Subcutaneous abdominal adipose tissue (tissue), 5 donors: ENCODE data around the gene GUCY2F.

Experiments
- H3K27ac ChIP-seq: one replicate; pipeline ENCODE4 v1.7.0; 2013; ENCODE audit warnings: low read depth, mild to moderate bottlenecking, inconsistent platforms, low read length, moderate library complexity
- H3K27me3 ChIP-seq, 5 donors: one replicate each; pipeline ENCODE4 v1.7.0; 2013; ENCODE audit warnings: low read length in 5 of 5, inconsistent platforms in 1 of 5; ENCODE audit not compliant: control insufficient read depth in 5 of 5, insufficient read depth in 4 of 5
- H3K36me3 ChIP-seq, 5 donors: one replicate each; pipeline ENCODE4 v1.7.0; 2013; ENCODE audit warnings: low read length in 5 of 5; ENCODE audit not compliant: control insufficient read depth in 5 of 5, insufficient read depth in 5 of 5
- H3K4me1 ChIP-seq, 5 donors: one replicate each; pipeline ENCODE4 v1.7.0; 2013; ENCODE audit warnings: low read length in 5 of 5, mild to moderate bottlenecking in 3 of 5, moderate library complexity in 1 of 5; ENCODE audit not compliant: control insufficient read depth in 5 of 5, insufficient read depth in 5 of 5
- H3K4me3 ChIP-seq, 5 donors: one replicate each; pipeline ENCODE4 v1.7.0; 2013; ENCODE audit warnings: low read length in 5 of 5, low read depth in 1 of 5
- H3K9ac ChIP-seq, 5 donors: one replicate each; pipeline ENCODE4 v1.7.0; 2013; ENCODE audit warnings: low read length in 5 of 5, mild to moderate bottlenecking in 4 of 5, moderate library complexity in 3 of 5
- H3K9me3 ChIP-seq, 5 donors: one replicate each; pipeline ENCODE4 v1.7.0; 2013; ENCODE audit warnings: low read length in 5 of 5; ENCODE audit not compliant: control insufficient read depth in 5 of 5
- donor health status: healthy.
- donor health status: healthy.
- donor health status: healthy.
- donor health status: healthy.
- donor health status: healthy.

Gene GUCY2F

DNA sequence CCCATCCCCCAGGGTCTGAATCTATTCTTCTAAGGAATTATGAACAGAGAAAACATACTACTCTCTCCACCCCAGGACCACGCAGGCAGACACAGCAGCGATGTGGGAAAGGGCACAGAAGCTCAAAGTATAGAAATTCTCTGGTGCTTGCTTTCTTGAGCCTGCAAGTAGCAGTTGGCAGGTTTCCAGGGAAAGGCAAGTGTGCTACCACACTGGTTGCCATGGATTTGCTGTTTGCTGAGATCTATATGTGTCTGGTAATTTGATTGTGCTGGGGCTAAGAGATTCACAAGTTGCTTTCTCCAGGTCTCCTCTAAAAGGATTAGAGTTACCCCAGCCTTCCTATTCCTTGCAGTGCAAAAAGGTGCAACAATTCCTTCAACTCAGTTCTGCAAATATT, 83.1 kb downstream of the GUCY2F start:
- H3K9ac ChIP-seq: no peak overlapping the region
- H3K9me3 ChIP-seq: no peaks in the 10 kb centered on the region
- no peaks in the 10 kb centered on the region for H3K4me1 ChIP-seq
- no peak overlapping the region for H3K27ac ChIP-seq
- no peak overlapping the region for H3K4me3 ChIP-seq
- H3K27me3 ChIP-seq: peaks cover 0 to 15% (median 11%) of the 10 kb centered on the region in 5 donors
- no peaks in the 10 kb centered on the region for H3K36me3 ChIP-seq

DNA sequence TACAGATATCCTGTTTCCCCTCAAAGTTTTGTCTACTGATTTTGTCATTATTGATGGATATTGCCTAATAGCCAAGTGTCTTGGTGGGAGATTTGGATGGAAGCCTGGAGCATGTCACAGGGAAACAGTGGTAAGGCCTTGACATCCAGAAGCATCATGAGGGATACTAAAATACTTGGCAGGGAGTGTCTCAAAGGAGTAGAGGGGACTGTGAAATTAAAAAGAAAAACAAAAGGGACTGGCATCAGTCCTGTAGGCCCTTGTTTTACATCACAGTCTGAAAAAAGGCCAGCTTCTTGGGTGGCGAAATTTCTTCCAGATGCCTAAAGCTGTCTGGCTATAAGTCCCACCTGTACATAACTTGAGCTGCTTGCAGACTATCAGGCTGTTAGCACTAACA, 83.8 kb downstream of the GUCY2F start:
- Histone ChIP-seq H3K27ac (no peak overlapping the region), H3K36me3 (no peaks in the 10 kb centered on the region), H3K4me1 (no peaks in the 10 kb centered on the region), H3K4me3 (no peak overlapping the region), H3K9me3 (no peaks in the 10 kb centered on the region), H3K27me3 (peaks cover 0 to 15% (median 10%) of the 10 kb centered on the region in 5 donors), H3K9ac (no peak overlapping the region)

DNA sequence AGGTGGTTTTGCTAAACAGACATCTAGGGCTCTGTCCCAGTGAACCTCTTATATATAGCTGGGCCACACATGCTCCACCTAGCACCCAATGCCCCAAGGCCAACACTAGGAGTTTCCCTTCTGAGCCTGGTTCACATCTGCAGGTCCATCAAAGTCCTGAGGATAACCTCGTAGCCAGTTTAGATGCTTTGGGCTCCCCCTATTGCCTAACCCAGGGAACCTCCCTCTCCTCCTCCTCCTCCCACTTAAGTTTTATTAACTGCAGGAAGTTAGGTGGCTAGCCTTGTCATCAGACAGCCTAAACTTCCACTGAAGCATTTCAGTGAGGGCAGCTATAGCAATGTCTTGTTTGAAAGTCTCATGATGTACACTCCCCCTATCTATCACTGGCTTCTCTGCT, 88.0 kb downstream of the GUCY2F start:
- peaks cover 0 to 14% (median 7%) of the 10 kb centered on the region in 5 donors for H3K27me3 ChIP-seq

DNA sequence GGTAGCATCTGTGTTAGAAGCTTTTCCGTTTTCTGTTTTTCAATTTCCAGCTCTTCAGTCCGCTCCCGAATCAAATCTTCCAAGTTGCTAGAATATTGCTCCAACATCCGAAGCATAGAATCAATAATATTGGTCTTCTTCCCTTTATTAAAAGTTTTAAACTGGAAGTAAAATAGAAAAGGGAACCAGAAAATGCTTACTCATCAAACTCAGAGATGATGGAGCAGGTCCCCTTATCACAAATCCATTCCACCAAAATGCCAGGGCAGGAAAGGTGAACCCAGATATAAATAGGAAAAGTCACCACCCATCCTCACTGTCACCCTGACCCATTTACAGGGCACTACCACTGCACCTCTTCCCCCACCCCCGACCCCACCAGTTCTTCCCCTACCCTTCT, 89.0 kb downstream of the GUCY2F start:
- H3K27me3 ChIP-seq: peaks cover 0 to 14% (median 3%) of the 10 kb centered on the region in 5 donors
- no peak overlapping the region for H3K9ac ChIP-seq
- H3K9me3 ChIP-seq: no peaks in the 10 kb centered on the region
- H3K4me1 ChIP-seq: no peaks in the 10 kb centered on the region
- H3K4me3 ChIP-seq: no peak overlapping the region
- no peaks in the 10 kb centered on the region for H3K36me3 ChIP-seq
- no peak overlapping the region for H3K27ac ChIP-seq

More for the DNA sequence above, 88.0 kb downstream of the GUCY2F start:
- no peak overlapping the region for H3K27ac ChIP-seq
- H3K9me3 ChIP-seq: no peaks in the 10 kb centered on the region
- H3K4me3 ChIP-seq: no peak overlapping the region
- no peak overlapping the region for H3K9ac ChIP-seq
- no peaks in the 10 kb centered on the region for H3K4me1 ChIP-seq
- H3K36me3 ChIP-seq: no peaks in the 10 kb centered on the region

DNA sequence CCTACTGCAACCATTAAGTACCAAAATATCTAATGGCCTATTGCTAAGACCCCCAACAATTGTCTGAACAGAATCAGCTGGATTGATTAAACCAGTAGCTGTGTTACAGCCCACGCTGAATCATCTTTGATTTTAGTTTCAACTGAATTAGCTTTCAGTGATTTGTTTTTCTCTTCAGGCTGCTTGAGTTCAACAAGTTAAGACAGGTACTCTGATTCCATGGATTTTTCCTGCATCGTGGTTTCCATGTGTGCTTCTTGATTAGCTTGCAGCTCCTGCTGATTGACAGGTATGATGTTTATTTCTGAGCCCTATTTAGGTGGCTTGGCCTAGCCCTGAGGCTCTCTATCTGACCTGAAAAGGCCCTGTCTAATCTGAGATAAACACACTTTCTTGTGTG, 91.3 kb downstream of the GUCY2F start:
- Histone ChIP-seq H3K27ac (no peak overlapping the region), H3K27me3 (peaks cover 0 to 15% (median 3%) of the 10 kb centered on the region in 5 donors), H3K4me3 (no peak overlapping the region), H3K4me1 (no peaks in the 10 kb centered on the region), H3K9ac (no peak overlapping the region), H3K9me3 (no peaks in the 10 kb centered on the region), H3K36me3 (no peaks in the 10 kb centered on the region)

DNA sequence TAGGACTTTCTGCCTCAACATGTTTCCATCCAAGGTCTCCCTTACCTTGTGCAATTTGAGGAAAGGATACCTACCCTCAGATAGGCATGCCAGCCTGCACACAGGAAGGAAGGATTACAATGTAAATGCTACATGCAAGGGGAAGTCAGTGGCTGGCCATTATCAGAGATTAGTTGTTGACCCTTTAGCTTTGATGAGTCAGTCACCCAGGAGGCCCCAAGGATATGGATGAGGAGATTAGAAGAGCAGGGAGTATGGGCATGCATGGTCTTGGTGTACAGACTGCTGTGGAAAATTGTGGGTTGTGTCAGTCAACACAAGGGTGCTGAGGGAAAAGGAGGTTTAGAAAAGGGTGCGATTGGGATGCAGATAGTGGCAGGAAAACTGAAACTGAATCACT, 92.0 kb downstream of the GUCY2F start:
- Histone ChIP-seq H3K4me3 (no peak overlapping the region), H3K27me3 (peaks cover 0 to 15% (median 3%) of the 10 kb centered on the region in 5 donors), H3K9ac (no peak overlapping the region), H3K9me3 (no peaks in the 10 kb centered on the region), H3K4me1 (no peaks in the 10 kb centered on the region), H3K36me3 (no peaks in the 10 kb centered on the region), H3K27ac (no peak overlapping the region)

DNA sequence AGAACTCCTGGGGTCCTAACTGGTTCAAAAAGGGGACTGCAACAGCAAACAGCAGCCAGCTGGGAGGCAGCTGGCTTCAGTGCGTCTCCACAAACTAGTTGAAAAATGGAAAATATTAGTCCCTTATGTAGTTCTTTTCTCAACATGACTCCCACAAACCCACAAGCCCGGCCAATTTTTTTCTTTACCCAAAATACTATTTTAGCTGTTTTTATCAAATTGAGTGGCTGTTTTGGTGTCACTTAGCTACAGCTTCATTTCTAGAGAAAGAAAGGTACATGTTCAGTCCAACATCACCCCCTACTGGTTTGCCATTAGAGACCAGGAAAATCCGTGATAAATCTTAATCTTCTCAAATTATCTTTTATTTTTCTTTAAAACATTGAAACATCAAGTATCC, 97.2 kb downstream of the GUCY2F start:
- H3K27ac ChIP-seq: no peak overlapping the region

DNA sequence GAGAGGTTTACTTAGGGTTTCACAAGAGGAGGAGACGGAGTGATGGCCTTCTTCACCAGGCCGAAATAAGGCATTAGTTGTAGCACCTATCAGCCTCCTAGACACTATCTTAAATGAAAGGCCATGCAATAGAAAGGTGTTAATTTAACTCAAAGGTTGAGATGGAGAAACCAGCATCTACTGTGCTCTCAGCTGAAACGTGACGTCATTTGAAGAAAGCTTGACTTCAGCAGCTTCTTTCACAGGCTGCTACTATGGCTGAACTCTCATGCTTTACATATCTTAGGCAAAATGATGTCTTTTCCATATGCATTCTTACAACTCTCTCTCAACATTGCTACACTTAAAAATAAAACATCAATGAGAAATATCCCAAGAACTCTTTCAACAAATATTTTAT, 99.6 kb downstream of the GUCY2F start:
- no peaks in the 10 kb centered on the region for H3K36me3 ChIP-seq
- H3K27me3 ChIP-seq: peaks cover 0 to 18% (median 9%) of the 10 kb centered on the region in 5 donors
- no peaks in the 10 kb centered on the region for H3K9me3 ChIP-seq
- no peak overlapping the region for H3K4me3 ChIP-seq
- no peaks in the 10 kb centered on the region for H3K4me1 ChIP-seq
- H3K27ac ChIP-seq: no peak overlapping the region
- no peak overlapping the region for H3K9ac ChIP-seq

More for the DNA sequence above, 97.2 kb downstream of the GUCY2F start:
- Histone ChIP-seq H3K36me3 (no peaks in the 10 kb centered on the region), H3K27me3 (peaks cover 0 to 18% (median 9%) of the 10 kb centered on the region in 5 donors), H3K4me1 (no peaks in the 10 kb centered on the region), H3K9me3 (no peaks in the 10 kb centered on the region), H3K4me3 (no peak overlapping the region), H3K9ac (no peak overlapping the region)

DNA sequence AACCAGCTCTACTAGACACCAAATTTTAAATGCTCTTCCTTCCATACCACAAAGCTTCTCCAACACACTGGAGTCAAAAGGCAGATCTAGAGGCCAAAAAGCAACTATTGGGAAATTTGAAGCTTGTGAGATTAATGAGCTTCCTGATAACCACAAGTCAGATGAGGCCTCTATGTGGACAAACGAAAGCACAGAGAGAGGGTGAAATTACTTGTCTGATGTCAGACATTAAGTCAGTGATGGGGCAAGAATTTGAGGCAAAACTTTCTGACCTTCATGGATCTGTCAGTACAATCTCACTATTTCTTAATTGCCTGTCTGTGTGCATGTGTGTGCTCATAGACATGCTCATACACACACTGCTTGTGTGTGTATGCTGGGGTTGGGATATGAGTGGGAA, 103.6 kb downstream of the GUCY2F start:
- Histone ChIP-seq H3K4me1 (no peaks in the 10 kb centered on the region), H3K36me3 (no peaks in the 10 kb centered on the region), H3K4me3 (no peak overlapping the region), H3K9me3 (no peaks in the 10 kb centered on the region), H3K27ac (no peak overlapping the region), H3K27me3 (peaks cover 0 to 13% (median 2%) of the 10 kb centered on the region in 5 donors), H3K9ac (no peak overlapping the region)

DNA sequence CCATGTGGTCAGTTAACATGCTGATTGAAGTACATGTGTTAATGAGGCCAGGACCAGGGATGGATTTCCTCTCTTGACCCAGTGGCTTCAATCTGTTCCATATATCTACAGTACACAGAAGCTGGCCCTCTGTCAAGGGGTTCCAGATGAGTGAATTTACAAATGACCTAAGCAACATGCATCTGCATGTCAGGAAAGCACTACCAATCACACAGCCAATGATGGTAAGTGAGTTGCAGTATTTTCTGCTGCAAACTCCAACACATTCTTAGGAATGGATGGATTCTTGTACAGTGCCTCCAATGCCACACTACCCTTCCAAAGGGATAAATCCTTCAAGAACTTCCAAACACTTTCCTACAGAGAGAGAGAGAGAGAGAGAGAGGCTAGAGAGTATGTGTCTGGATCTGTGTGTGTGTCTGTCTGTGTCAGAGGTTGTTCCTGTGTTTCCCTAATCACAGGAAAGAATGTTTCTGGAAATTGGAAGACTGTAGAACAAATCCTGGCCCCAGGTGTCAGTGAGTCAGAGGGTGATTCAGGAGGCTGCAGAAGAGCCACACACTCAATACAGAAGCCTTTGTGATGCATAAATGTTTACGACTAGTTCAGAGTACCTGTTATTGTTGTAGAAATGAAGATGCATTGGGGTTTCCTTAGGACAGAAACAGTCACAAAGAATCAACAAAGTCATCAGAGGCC, 107.5 kb downstream of the GUCY2F start:
- H3K36me3 ChIP-seq: no peaks in the 10 kb centered on the region
- H3K27me3 ChIP-seq: peaks cover 0 to 10% (median 0%) of the 10 kb centered on the region in 5 donors
- H3K4me3 ChIP-seq: no peak overlapping the region
- no peak overlapping the region for H3K9ac ChIP-seq
- no peak overlapping the region for H3K27ac ChIP-seq
- no peaks in the 10 kb centered on the region for H3K4me1 ChIP-seq
- no peaks in the 10 kb centered on the region for H3K9me3 ChIP-seq
